K562 (cell line): Measurements from ENCODE around the gene ZCCHC17. TPM values are rescaled to one million over a fixed set of nuclear protein-coding genes. Genes with fewer than 3 reads are reported as not detected.

ENCODE experiments used
- ATAC-seq: fragments of 200-7000 bp; cut with Tn5 transposase; 3 replicates; pipeline ENCODE4 v1.9.1; 2020; ENCODE audit warnings: moderate library complexity
- BruUV-seq: library from RNA; stranded (reverse); fragments of 400-500 nt; replicated peaks from 2 replicates; lab custom pipeline; 2021; lab: Mats Ljungman, UMichigan
- CTCF ChIA-PET: fragments of 300-600 bp; formaldehyde crosslinking; extraction: SDS; loops from one replicate; lab custom pipeline; 2021; ENCODE audit warnings: low intra/inter-chr PET ratio; lab: Yijun Ruan, JAX
- POLR2A ChIA-PET: fragments of 300-600, 350-650 bp; sonication (Branson Sonifier 250); formaldehyde crosslinking; extraction: SDS; loops from one replicate; lab custom pipeline; 2021; ENCODE audit warnings: antibody characterized with exemption, inconsistent platforms; lab: Yijun Ruan, JAX
- DNase-seq, 4 experiments: peaks; one replicate each; pipeline versions ENCODE4 v3.0.0 to v3.0.0-alpha.2; 2011 to 2018; ENCODE audit warnings: low spot score in 3 of 4, mixed read lengths in 3 of 4; ENCODE audit errors: extremely low read depth in 1 of 4
- FAIRE-seq: peaks from 2 replicates; lab custom pipeline; 2011; peaks lifted over from hg19 to GRCh38; lab: Jason Lieb, UNC
- H2AFZ ChIP-seq: 2 replicates; pipeline ENCODE4 v1.6.0; 2011; ENCODE audit warnings: low read depth, low read length, control low read depth, inconsistent platforms
- H3K27ac ChIP-seq: fragments of 200-600 bp; 3 replicates; pipeline ENCODE4 v1.8.0; 2011; ENCODE audit warnings: low read depth, mild to moderate bottlenecking, control low read depth, inconsistent platforms, low read length, moderate library complexity, mixed read lengths; ENCODE audit errors: extremely low read depth
- H3K27me3 ChIP-seq, 2 experiments: fragments of 300-600 bp in 1 of 2; 2 replicates in 1 of 2; 3 replicates in 1 of 2; pipeline versions ENCODE4 v1.6.0 to v1.8.0; 2011; ENCODE audit warnings: inconsistent platforms in 2 of 2, low read length in 2 of 2, mild to moderate bottlenecking in 1 of 2, mixed read lengths in 1 of 2, moderate library complexity in 1 of 2; ENCODE audit not compliant: control insufficient read depth in 2 of 2, insufficient read depth in 2 of 2
- H3K36me3 ChIP-seq: fragments of 300-600 bp; 3 replicates; pipeline ENCODE4 v1.8.0; 2011; ENCODE audit warnings: mild to moderate bottlenecking, low read length, inconsistent platforms; ENCODE audit not compliant: control insufficient read depth, insufficient read depth
- H3K4me1 ChIP-seq, 2 experiments: fragments of 200-600 bp in 1 of 2; replicated peaks in 1 of 2; 2 replicates in 1 of 2; 3 replicates in 1 of 2; pipeline versions ENCODE4 v1.5.1 to v1.8.0; 2011; ENCODE audit warnings: inconsistent platforms in 2 of 2, low read length in 2 of 2, mild to moderate bottlenecking in 1 of 2, mixed read lengths in 1 of 2, moderate library complexity in 1 of 2; ENCODE audit not compliant: control insufficient read depth in 2 of 2, insufficient read depth in 2 of 2
- H3K4me2 ChIP-seq: 2 replicates; pipeline ENCODE4 v1.6.1; 2011; ENCODE audit warnings: low read length, control low read depth, inconsistent platforms, mixed read lengths; ENCODE audit not compliant: insufficient read depth
- H3K4me3 ChIP-seq: fragments of 200-600 bp; sonication (generic), shearing (Covaris generic); 2 replicates; pipeline ENCODE4 v1.5.1; 2016; ENCODE audit warnings: control low read depth, inconsistent platforms
- H3K79me2 ChIP-seq: fragments of 200-600 bp; 3 replicates; pipeline ENCODE4 v1.8.0; 2011; ENCODE audit warnings: low read length, inconsistent platforms; ENCODE audit not compliant: control insufficient read depth, insufficient read depth
- H3K9ac ChIP-seq, 2 experiments: 2 replicates each; pipeline versions ENCODE4 v1.6.0 to v1.6.1; 2011; ENCODE audit warnings: low read depth in 2 of 2, low read length in 2 of 2, control low read depth in 1 of 2, inconsistent platforms in 1 of 2, mild to moderate bottlenecking in 1 of 2, mixed read lengths in 1 of 2; ENCODE audit not compliant: insufficient read depth in 1 of 2
- H3K9me1 ChIP-seq: one replicate; pipeline ENCODE4 v1.6.0; 2011; ENCODE audit warnings: inconsistent platforms, mild to moderate bottlenecking, low read length, moderate library complexity; ENCODE audit not compliant: control insufficient read depth, insufficient read depth
- H3K9me3 ChIP-seq: replicated peaks from 2 replicates; pipeline ENCODE4 v1.5.1; 2011; ENCODE audit warnings: low read depth, low read length, inconsistent platforms; ENCODE audit not compliant: control insufficient read depth, insufficient read depth
- H4K20me1 ChIP-seq: replicated peaks from 2 replicates; pipeline ENCODE4 v1.6.1; 2011; ENCODE audit warnings: low read length, inconsistent platforms, mixed read lengths; ENCODE audit not compliant: control insufficient read depth, insufficient read depth
- CEBPB ChIP-seq: fragments of 450-650 bp; IDR thresholded peaks from 2 replicates; pipeline ENCODE4 v1.6.1; 2016; ENCODE audit warnings: missing genetic modification characterization, missing compliant biosample characterization
- GABPB2 ChIP-seq: fragments of 250-450 bp; sonication (Bioruptor Pico); conservative IDR thresholded peaks from 2 replicates; pipeline ENCODE4 v1.5.1; 2021; ENCODE audit warnings: mild to moderate bottlenecking
- HOMEZ ChIP-seq: fragments of 250-450 bp; sonication (Bioruptor Pico); IDR thresholded peaks from 2 replicates; pipeline ENCODE4 v1.4.0; 2020; ENCODE audit warnings: mild to moderate bottlenecking, moderate library complexity
- MYC ChIP-seq, 2 experiments: fragments of 250-450 bp in 1 of 2; sonication (Bioruptor Pico) in 1 of 2; IDR thresholded peaks; 2 replicates each; pipeline versions ENCODE4 v1.5.1 to v1.6.1; 2012 to 2021; ENCODE audit warnings: low read depth in 2 of 2, borderline replicate concordance in 1 of 2, improper control_type of control experiment in 1 of 2, low read length in 1 of 2, mild to moderate bottlenecking in 1 of 2, moderate library complexity in 1 of 2
- ZNF318 ChIP-seq, 2 experiments: fragments of 450-650 bp; IDR thresholded peaks; 2 replicates each; pipeline ENCODE4 v1.6.1; 2016; ENCODE audit warnings: mild to moderate bottlenecking in 2 of 2, borderline replicate concordance in 1 of 2, low read depth in 1 of 2, moderate library complexity in 1 of 2
- WGBS: fragments of 100-300 bp; shearing (Covaris generic); methylation state at CpG from one replicate; pipeline ENCODE4 v1.1.6; 2016; ENCODE audit warnings: low coverage, mixed read lengths; ENCODE audit not compliant: insufficient coverage; ENCODE audit errors: missing lambda C conversion rate; 5-methylcytosine and 5-hydroxymethylcytosine counted together
- in situ Hi-C: fragments of 300-500 bp; cut with MboI; formaldehyde crosslinking; loops from 4 replicates; pipeline ENCODE4 v1.15.0; 2018; ENCODE audit warnings: inconsistent platforms, mixed read lengths
- intact Hi-C: fragments of 100-400 bp; cut with micrococcal nuclease; formaldehyde crosslinking; loops from 2 replicates; pipeline ENCODE4 v1.14.2; 2022
- polyA plus RNA-seq, 8 experiments: library from polyadenylated mRNA; depleted of rRNA in 4 of 8; stranded (reverse) in 5 of 8; unstranded in 3 of 8; fragments of >200 nt; fragmentation: Nextera tagmentation in 2 of 8; fragmentation: Illumina TruSeq in 1 of 8; extraction: Ambion mirVana in 2 of 8; extraction: Trizol in 1 of 8; gene quantifications; 2 replicates each; pipeline versions ENCODE4 v1.2.1 to v1.2.3, GENCODE V29; 2011 to 2014; ENCODE audit warnings: inconsistent platforms in 1 of 8, missing spikeins in 1 of 8
- total RNA-seq, 7 experiments: library from RNA; depleted of rRNA in 6 of 7; stranded (reverse); fragments of >200 nt in 6 of 7; fragmentation: Illumina TruSeq in 2 of 7; extraction: Trizol in 2 of 7; gene quantifications; 2 replicates each; pipeline versions ENCODE4 v1.2.1 to v1.2.3, GENCODE V29; 2011 to 2021; ENCODE audit warnings: low replicate concordance in 1 of 7
- TF ChIP-seq, protein P1 (sequence below): sonication (generic); IDR thresholded peaks from 2 replicates; pipeline ENCODE4 v1.6.1; 2016

ZCCHC17 gene
- total and polyA plus RNA-seq, 9 of the 15 experiments (the other 6 are each of a cell fraction or from before 2014, with no cell fraction given) = 46.9 to 150 (median 74.7) TPM

GRCh38 chr1:31377364-31377863 lies 80.6 kb downstream of the ZCCHC17 start:
- WGBS = 2% methylated on average over 3 of the region's 3 CpGs
- no peaks in the 10 kb centered on the region for H3K9me1 ChIP-seq
- ATAC-seq (no peak), FAIRE-seq (no peak), DNase-seq (no peak)
- no peak overlapping the region for H2AFZ ChIP-seq
- H3K27me3 ChIP-seq = peaks cover under 1 to 6% of the 10 kb centered on the region in 2 experiments; a peak in 1 of 5 replicates
- BruUV-seq = no TSS peak
- H3K9me3 ChIP-seq = no peaks in the 10 kb centered on the region
- ChIA-PET POLR2A (no interaction called here), CTCF (no interaction called here)
- no peaks in the 10 kb centered on the region for H3K79me2 ChIP-seq
- peaks cover 8 to 16% of the 10 kb centered on the region in 2 experiments for H3K4me1 ChIP-seq
- in situ Hi-C loops = no loop called here
- H3K4me3 ChIP-seq = no peak overlapping the region
- intact Hi-C loops = no loop called here
- H3K9ac ChIP-seq = no peak overlapping the region
- H3K36me3 ChIP-seq = no peaks in the 10 kb centered on the region
- H3K27ac ChIP-seq = no peak overlapping the region
- H3K4me2 ChIP-seq = no peak overlapping the region
- H4K20me1 ChIP-seq = no peaks in the 10 kb centered on the region
- TF ChIP-seq HOMEZ (CRISPR knock-in tag) = no peak
- TF ChIP-seq GABPB2 = no peak
- TF ChIP-seq, protein P1, sequence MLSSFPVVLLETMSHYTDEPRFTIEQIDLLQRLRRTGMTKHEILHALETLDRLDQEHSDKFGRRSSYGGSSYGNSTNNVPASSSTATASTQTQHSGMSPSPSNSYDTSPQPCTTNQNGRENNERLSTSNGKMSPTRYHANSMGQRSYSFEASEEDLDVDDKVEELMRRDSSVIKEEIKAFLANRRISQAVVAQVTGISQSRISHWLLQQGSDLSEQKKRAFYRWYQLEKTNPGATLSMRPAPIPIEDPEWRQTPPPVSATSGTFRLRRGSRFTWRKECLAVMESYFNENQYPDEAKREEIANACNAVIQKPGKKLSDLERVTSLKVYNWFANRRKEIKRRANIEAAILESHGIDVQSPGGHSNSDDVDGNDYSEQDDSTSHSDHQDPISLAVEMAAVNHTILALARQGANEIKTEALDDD = no peak
- TF ChIP-seq CEBPB (tag) = no peak
- no peak for TF ChIP-seq MYC (IDR thresholded peaks at IDR 0.05; ENCODE audit: low read depth, low read length)
- no peak for TF ChIP-seq MYC (CRISPR knock-in tag; IDR thresholded peaks at IDR 0.05; ENCODE audit: borderline replicate concordance, low read depth)
- TF ChIP-seq ZNF318 (IDR thresholded peaks at IDR 0.05; ENCODE audit: borderline replicate concordance in 1 of 2, low read depth in 1 of 2) = no peak
